K562 treated with DMSO at 1 percent for 12 hours (cell line): ENCODE results near the gene CTRB2. TPM values are rescaled to one million over a fixed set of nuclear protein-coding genes. Genes with fewer than 3 reads are reported as not detected.

Experiments used
- total RNA-seq: library from RNA; unstranded; fragments of 300-600 nt; gene quantifications from 2 replicates; pipeline ENCODE4 v1.2.3, GENCODE V29; 2022; ENCODE audit not compliant: insufficient read depth

CTRB2 gene
- total RNA-seq, result not detected in 2 replicates

DNA sequence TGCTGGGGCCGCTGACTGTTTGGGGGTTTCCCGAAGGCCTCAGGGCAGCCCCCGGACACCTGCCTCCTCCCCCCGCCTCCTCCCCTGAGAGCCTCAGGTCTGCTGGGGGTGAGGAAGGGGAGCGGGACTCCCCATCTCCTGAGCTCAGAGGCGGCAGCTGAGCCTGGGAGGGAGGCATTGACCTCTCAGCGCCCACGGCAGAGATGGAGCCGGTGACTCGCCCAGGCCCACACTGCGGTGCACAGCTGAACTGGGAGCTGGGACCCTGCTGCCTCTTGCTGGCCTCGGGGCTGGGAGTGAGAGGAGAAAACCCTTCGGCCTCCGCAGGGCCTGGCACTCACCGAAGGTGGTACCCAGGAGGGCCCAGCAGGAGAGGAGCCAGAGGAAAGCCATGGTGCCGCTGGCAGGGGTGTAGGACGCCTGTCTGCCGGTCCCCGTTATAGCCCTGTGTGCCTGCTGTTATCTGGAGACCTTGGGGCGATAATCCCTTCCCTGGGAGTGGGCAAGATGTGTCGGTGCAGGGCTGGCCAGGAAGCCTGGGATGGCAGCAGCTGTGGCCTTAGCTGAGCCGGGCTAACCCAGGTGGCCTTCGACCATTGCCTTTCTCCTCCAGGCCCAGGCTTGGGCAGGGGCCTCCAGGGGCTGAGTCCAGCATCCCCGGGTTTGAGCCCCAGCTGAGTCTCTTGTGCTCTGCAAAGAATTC lies at the start of gene CTRB2:
Gene CTRB2, minus strand, starts transcription at position 413 of the 703 bp plus-strand sequence. Its CDS starts 20 bp downstream, at position 393.

DNA sequence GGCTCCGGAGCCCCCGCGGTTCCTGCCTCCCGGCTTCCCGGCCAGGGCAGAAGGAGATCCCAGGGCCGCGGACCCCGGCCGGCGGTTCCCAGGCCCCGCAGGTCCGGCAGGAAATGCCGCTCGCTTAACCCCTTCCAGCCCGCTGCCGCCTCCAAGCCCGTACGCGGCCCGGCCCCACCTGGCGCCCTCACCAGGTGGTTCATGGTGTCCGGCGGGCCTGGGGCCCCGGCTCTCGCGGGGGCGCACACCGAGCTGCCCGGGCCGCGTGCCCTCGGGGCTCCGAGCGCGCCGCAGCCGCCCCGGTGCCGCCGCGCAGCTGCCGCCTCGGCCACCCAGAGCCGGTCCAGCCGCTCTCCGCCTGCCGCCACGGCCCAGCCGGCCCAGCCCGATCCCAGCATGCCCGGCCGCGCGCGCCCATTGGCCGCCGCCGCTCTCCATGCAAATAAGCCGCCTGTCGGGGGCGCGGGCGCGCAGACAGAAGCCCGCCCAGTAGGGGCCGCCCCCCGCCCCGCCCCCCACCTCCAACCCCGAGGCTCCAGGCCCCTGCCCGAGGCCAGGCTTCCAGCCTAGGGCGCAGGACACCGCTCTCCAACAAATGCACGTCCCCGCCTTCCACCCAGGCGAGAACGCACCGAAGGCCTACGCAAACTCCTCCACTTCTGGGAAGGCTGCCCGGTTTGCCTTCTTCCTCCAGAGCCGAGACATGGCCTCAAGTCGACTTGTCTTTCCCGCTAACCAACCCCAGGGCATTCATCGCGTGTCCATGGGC lies 44.5 kb upstream of the CTRB2 start, which contains the start of gene BCAR1:
Gene BCAR1, minus strand, starts transcription at position 345 of the 769 bp plus-strand sequence. Its CDS starts 142 bp downstream, at position 203.

DNA sequence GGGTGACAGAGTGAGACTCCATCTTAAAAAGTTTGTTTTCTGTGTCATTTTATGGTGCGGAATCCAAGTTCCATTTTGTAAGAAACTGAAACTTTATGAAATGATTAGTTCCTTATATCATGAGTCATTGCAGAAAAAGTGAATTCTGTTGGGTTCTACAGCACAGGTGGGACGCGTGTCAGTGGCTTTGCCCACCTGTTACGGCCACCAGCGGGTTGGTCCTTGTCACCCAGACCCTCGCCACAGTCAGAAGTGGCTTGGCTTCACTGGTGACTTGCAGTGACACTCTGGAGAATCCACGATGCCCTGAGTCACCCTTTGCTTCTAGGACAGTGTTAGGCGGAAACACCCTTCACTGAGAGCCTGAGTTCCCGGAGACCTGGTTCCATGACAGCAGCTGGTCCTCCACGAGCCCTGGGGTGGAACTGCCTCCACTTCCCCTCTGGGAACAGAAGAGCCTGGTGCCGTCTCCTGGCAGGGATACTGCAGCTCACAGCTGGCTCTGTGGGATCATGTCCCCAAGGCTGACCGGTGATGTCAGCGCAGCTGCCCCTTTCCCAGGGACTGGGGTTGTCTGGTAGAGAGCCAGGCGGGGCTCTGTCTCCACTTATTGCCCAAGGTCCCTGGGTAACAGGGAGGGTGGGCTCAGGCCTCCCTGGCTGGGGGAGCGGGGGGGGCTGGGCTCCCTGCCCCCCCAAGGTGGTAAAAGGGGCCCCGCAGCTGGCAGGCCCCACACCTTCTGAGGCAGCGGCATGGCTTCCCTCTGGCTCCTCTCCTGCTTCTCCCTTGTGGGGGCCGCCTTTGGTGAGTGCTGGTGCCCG lies 11.5 kb upstream of the CTRB2 start, which contains the start of gene CTRB1:
Gene CTRB1, plus strand, starts transcription at position 733 of the 821 bp plus-strand sequence. Its CDS starts 20 bp downstream, at position 753.

Other genes with a start within 250 kb of the CTRB2 start
- gene WDR59, start 222.0 kb downstream of the CTRB2 start, total RNA-seq, result 12.2 and 33.2 TPM in 2 replicates
- 24.7 and 43.8 TPM in 2 replicates for gene ZNRF1, start 208.1 kb downstream of the CTRB2 start, total RNA-seq
- 0.72 TPM in 1 of 2 replicates, not detected in the other for gene LDHD, start 90.4 kb downstream of the CTRB2 start, total RNA-seq
- gene ZFP1, start 58.6 kb downstream of the CTRB2 start, total RNA-seq, result 1.6 and 5.9 TPM in 2 replicates
- not detected in 2 replicates for gene CTRB1, start 11.8 kb upstream of the CTRB2 start, total RNA-seq
- gene BCAR1, start 44.5 kb upstream of the CTRB2 start, total RNA-seq, result 23.3 and 26.7 TPM in 2 replicates
- gene CFDP1, start 226.3 kb upstream of the CTRB2 start, total RNA-seq, result 23.5 and 31.3 TPM in 2 replicates